DND-41 (cell line): ENCODE results near the gene SIAH1.

Source experiments
- CTCF ChIP-seq: IDR thresholded peaks from 2 replicates; pipeline ENCODE4 v1.5.1; 2012; ENCODE audit warnings: borderline replicate concordance, low read length, moderate library complexity, mild to moderate bottlenecking; ENCODE audit not compliant: poor library complexity, severe bottlenecking; ENCODE audit errors: extremely low read depth
- EZH2 ChIP-seq: IDR thresholded peaks from 3 replicates; pipeline ENCODE4 v1.6.1; 2012; ENCODE audit warnings: borderline replicate concordance, low read depth, mild to moderate bottlenecking, moderate library complexity, low read length, inconsistent platforms; ENCODE audit not compliant: severe bottlenecking

GRCh38 chr16:48352648-48353390 is 32.4 kb downstream of the SIAH1 start:
- TF ChIP-seq EZH2 (no peak), CTCF (peak; percentile 2)
